GM21529 (cell line): ENCODE data around the gene GDPD4.

Experiments used
- ATAC-seq: cut with Tn5 transposase; IDR thresholded peaks from one replicate; pipeline ENCODE4 v1.9.1; 2021; ENCODE audit not compliant: unreplicated experiment

The GDPD4 gene, protein sequence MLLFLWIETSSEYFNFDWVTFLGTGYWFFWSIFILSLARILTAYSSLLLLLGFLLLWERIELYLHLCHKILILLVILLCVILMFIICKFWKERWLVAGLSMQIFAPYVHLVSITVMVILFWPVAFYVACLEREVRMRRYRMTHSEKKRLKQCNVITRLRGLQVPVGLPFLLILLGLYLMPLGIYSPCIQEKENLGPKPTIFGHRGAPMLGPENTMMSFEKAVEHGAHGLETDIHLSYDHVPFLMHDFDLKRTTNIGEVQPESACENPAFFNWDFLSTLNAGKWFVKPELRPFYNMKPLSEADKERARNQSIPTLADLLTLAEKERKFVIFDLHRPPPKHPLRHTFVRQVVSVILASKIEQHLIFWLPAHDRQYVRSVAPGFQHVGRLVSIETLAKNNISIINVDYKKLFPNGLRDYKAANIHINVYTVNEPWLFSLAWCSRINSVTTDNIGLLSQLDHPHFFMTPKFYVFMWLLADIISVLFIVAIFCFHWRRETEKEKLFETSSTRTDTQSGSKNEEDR

DNA sequence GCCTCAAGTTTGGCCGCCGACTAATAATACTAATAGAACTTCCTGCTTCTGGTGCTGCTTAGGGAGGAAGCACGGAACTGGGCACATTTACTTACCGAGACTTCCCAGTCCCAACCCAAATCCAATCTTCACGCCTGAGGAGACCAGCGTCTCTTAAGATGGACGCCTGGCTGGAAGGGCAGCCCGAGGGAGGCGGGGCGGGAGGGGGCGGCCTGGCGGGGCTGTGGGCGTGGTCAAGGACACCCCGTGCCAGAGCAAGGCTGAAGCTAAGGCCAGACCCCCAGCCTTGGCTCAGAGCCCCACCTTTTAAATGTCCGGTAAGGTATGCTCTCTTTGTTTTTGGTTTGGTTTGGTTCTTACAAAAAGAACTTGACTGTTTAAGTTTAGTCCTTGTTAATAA, at the start of gene GDPD4:
GDPD4 (minus strand) TSS at position 177 of the 400 bp plus-strand sequence. CDS start 16,549 bp downstream, outside the sequence.
- ATAC-seq, result no peak

DNA sequence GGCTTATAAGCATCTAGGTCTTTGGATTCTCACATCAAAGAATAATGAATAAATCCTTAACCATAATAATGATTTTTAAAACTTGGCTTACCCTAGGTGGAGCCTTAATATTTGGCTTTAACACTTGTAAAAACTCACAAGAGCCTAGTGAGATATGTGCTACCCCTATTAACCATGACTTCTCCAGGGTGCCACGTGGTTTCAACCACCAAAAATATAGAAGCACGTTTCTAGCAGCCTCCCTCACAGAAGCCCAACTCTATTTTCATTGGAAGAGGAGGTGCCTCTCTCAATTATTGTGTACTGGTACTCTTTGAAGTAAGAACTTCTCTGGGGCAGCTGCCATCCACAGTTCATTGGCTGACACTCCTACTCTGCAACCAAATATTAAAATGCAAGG, 46.5 kb upstream of the GDPD4 start:
- no peak for ATAC-seq

DNA sequence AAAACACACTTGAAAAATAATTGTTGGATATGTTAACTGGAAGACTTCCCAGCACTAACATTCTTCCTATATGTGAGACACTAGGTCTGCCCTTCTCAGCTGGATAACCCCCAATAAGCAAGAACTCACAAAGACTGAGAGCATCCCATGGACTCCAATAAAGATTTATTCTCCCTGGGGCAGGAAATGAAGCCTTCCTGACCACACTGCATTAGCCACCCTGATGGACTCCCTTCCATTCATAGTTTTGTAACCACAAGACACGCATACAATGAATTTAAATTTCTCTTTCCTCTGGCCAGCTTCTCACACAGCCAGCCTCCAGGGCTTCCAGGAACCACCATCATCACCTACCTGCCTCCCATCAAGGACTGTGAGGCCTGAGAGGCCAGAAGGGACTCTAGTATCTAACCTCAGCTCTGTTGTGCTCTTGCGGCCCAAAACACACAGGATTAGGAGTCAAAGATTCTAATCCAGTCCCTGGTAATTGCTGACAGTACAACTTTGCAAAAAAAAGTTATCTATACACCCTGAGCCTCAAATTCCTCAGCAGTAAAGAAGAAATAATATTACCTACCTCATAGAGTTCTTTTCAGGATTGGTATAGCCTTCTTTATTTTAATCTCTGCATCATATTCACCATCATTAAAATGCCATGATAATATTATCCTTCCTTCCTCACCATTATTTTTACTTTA, 45.6 kb upstream of the GDPD4 start:
- ATAC-seq, result no peak

DNA sequence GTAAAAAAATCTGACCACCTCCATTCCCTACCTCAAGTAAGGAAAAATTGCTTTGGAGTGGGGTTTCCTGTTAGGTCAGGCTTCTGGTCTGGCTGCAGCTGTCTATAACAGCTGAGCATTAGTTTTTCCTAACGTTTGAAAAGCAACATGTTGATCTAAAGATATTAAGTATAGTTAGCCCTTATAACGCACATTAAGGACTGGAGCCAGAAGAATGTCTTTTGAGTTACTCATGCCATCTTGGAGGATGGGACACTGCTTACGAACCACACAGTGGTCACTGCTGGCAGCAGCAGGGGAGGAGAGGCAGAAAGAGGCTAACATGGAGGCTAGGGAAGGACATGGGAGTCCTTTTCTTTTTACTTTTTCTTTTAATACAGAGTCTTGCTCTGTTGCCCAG, 44.1 kb upstream of the GDPD4 start:
- no peak for ATAC-seq

DNA sequence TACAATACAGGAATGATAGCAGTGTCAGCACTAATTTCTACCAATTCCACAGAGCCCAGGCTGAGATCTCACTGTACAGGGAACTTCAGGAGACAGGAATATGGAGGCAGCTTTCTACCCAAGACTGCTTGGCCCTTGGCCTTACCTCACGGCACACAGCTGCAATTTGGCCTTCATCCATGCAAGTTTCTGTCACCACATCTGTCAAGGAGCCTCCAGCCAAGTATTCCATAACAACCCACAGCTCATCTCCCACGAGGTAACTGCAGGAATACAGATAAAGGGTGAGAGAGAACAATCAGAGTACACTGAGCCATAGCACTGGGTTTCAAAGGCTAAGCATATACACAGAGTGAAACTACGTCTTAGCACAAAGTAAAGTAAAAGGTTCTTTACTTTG, 39.0 kb upstream of the GDPD4 start:
- ATAC-seq, result no peak

DNA sequence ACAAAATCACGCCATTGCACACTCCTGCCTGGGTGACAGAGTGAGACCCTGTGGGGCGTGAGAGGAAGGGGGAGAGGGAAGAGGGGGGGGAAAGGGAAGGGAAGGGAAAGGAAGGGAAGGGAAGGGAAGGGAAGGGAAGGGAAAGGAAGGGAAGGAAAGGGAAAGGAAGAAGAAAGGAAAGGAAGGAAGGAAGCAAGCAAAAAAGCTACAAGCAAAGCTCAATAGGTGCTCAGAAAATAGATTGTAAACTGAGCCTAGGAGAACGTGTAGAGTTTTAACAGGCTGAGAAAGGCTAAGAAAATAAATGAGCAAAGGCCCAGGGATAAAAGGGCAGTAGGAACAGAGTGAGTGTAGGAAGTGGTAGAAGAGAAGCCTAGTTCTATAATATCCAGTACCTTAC, 30.8 kb upstream of the GDPD4 start:
- no peak for ATAC-seq

DNA sequence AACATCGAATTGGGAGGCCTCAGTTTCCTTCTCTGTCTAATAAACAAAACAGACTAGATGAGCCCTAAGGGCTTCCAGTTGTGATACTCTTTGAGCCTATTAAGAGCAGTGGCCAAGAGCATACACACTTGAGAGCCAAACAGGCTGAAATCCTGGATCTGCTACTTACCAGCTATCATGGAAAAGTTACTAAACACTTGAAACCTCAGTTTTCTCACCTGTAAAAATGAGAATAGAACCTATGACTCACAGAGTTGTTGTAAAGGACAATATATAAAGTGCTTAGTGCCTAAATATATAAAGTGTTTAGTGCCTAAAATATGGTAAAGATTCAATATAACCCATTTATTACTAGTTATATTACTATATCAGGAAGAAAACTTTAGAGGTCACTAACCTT, 23.7 kb upstream of the GDPD4 start:
- no peak for ATAC-seq

DNA sequence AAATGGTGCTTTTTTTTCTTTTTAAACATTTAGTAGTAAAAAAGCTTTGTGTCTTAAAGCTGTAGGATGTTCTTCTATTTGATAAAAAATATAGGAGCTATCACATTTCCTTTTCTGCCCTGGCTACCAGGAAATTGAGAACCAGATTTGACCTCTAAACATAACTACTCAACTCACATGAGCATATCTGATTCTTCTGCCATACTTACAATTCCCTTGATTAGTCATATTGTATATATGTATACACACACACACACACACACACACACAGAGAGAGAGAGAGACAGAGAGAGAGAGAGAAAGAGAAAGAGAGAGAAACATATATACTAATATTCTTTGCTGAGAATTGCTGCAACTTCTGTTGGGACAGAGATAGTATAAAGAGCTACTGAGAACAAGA, 23.0 kb upstream of the GDPD4 start:
- no peak for ATAC-seq

DNA sequence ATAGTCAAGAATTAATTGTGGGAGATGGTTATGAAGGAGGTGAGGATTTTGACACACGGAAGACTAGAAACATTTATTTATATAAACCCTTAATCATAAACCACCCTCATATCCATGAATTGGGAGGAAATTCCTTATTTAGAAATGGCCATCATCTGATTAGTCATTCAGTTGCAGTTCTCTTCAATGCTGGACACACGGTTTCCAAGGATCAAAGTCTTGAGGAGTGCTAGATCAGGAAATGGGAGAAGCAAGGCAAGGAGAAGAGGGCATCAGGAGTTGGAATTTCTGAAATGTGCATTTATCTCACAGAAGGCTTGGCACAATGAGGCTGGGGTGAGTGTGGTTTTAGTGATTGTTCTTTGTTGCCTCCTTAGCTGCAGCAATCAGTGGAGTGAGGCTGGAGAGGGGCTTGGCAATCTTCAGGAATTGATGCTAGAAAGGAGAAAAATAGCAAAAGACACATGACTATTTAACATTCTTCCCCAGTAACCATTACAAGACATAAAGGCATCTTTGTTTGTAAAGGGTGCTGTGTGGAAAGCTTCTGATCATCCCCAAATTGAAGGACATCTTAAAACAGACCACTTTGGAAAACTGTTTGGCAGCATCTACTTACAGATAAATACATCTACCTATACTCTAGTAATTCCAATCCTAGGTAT, 21.6 kb upstream of the GDPD4 start:
- no peak for ATAC-seq

DNA sequence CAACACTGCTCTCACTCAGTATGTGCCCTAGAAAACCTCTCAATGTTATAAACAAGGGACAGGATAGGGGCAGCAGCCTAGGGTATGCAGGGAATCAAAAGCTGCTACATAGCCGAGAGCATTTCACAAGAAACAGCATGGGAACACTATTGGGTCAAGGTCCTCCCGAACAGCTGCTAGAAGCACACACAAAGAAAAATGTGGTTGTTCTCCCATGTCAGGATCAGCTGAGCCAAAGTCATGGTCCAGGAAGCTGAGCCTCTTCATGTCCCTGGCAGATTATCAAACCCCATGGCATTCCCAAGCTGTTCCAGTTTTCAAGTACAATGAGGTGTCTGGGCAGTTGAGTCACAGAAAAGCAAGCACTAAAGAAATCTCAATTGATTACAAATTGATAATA, 21.0 kb upstream of the GDPD4 start:
- ATAC-seq, result no peak

DNA sequence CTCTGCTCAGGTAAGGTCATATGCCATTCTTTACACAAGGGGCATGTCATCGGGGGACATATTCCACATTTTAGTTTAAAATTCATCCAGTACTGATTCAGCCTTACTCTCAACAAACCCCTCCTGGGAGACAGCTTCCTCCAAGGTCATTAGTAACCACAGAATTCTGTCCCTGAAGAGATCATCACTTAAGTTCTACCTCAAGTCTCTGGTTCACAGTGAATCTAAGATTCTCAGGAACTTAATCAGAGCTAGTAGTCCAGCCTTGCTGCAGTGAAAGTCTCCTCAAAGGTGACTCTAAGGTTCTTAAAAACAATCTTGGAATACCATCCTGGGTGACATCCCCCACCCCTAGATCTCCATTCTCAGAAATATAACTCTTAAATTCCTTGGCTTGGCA, 18.9 kb upstream of the GDPD4 start:
- no peak for ATAC-seq

DNA sequence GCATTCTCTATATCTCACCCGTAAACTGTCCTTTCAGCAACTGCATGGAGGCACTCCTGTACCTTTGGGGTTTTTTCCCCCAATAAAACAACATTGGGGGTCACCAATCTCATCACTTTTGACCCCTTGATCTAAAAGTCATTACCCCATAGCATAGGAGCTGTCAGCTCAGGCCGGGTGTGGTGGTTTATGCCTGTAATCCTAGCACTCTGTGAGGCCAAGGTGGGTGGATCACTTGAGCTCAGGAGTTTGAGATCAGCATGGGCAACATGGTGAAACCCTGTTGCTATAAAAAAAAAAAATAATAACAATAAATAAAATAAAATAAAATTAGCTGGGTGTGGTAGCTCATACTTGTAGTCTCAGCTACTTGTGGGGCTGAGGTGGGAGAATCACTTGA, 17.1 kb upstream of the GDPD4 start:
- ATAC-seq, result no peak

DNA sequence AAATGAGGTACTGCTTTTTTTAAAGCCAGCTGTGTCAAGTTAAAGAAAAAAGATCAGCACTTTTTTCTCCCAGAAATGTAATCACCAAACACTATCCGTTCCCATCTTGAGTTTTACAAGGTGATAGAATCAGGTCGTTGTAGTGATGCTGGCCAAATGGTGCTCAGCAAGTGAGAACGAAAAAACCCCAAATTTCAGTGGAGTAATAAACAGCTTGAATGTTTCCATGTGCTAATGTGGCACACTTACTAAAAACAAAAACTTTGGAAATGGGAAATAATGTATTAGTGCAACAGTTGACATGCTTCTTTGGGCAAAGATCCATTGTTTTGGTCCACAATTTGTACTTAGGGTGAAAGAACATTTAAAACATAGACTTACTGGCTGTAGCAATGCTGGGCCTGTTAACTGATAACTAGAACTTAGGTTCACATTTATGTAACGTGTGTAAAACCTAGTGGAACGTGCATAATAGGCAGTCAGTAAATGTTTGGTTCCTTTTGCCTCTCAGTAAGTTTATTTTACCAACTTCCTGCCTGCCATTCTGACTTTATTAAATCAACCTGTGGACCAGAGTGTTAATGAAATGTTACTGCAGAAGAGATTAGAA, 15.4 kb upstream of the GDPD4 start:
- ATAC-seq, result no peak

DNA sequence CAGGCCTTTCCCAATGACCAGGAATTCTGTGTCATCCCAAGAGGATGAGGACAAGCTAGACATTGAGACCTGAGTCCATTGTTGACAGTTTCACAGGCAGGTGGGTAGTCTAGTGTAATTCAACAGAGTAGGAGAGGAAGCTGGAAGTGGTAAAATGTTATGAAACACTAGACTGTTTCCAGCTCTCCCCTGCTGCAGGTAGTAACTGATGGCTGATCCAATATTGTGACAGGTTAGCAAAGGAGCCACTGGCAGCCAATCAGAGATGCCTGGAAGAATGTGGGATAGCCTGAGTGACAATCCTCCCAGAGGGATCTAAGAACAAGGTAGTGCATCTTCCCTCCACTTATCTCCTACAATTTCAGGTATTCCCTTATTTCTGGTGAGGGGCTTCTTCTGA, 10.6 kb upstream of the GDPD4 start:
- no peak for ATAC-seq

DNA sequence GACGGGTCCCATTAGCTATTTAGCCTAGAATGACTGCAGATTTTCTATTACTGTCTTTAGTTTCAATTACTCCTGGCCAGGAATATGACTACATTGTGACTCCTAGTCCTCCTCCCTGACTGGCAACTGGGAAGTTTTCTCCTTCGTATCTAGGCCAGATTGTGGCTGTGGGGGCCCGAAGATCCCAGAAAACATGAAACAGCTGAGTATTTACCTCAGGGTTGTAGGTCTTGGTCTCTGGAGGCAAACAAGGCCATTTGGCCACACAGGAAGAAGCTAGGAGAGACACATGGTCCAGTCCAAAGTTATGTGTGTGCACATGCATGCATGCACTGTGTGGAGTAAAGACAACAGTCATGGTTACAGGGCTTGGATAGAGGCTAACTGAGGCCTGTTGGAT, 10.2 kb upstream of the GDPD4 start:
- ATAC-seq, result no peak

DNA sequence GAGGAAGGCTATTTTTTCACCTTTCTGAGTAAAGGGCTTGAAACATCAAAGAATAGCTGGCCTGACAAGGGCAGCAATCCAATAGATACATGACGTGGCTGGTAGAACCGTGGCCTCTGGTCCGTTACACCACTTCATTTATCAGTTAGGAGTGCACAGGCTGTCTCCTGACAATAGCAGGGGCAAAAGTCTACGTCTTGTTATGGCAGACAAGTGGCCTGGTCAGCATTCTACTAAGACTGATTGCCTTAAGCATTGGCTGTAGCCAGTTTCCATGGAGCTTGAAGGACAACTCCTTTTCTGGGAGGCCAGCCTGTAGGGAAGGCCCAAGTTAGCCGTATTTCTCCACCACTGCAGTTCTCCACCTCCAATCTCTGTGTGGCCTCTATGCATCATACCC, 9.2 kb upstream of the GDPD4 start:
- ATAC-seq, result no peak

DNA sequence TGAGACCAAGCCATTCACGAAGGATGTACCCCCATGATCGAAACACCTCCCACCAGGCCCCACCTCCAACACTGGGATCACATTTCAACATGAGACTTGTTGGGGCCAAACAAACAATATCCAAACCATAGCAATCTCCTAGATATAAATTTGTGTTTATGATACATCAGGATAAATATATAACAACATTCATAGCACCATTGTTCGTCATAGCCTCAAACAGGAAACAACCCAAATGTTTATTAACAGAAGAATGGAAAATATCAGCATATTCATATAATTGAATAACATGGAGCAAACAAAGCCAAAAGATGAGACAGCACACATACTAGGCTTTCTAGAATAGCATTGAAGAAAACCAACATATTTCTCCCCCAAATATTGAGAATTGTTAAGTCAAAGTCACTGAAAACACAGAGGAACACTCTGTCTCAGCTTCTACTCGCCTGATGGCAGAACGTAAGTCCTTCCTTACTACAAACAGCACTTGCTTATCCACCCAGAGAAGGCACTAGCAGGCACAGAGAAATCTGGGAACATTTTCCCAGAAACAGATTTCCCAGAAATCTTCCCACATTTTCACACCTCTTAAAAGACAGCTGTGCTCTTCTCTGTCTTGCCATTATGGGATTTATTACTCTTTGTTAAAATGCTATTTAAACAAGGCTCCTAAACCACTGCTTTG, 8.1 kb upstream of the GDPD4 start:
- no peak for ATAC-seq

DNA sequence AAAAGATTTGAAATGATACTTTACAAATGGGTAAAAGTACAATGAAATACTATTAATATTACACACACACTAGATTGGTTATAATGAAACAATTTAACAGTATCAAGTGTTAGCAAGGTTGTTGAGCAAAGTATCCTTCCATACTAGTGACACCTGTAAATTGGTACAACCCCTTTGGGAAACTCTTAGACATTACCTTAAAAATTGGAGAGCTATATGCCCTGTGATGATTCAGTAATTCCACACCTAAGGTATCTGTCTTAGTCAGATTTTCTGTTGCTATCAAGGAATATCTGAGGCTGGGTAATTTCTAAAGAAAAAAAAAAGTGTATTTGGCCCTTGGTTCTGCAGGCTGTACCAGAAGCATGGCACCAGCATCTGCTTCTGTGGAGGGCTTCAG, 7.4 kb upstream of the GDPD4 start:
- no peak for ATAC-seq

DNA sequence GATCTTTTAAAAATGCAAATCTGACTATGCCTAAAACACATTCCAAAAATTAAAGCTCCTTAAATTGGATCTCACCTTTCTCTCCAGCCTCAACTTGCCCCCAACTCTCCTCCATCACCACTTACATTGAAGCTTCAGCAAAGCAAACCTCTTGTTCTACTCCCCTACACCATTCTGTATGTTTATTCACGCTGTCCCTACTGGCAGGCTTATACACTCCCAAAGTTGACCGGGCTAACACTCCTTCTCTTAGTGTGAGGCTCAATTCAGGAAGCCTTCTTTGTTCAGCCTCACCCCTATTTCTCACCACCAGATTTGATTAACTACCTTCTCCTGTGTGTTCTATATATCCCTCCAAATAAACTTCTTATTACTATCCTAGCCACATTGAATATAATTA, 1.8 kb upstream of the GDPD4 start:
- no peak for ATAC-seq

DNA sequence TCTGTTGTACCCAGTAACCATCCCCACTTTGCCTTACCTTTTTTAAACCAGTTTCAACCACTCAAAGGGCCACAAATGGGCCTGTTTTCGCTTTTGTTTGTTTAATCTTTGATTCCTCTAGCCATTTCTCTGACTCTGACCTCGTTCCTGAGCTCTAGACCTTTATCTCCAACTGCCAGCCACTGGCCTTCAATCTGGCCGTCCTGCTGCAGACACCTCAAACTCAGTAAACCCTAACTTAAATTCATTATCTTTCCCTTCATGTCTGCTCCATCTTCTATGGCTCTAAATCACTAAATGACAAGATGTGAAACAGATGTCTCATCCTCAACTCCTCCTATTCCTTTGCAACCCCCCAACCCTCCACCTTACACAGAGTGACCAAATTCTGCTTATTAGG, 1.3 kb upstream of the GDPD4 start:
- no peak for ATAC-seq

DNA sequence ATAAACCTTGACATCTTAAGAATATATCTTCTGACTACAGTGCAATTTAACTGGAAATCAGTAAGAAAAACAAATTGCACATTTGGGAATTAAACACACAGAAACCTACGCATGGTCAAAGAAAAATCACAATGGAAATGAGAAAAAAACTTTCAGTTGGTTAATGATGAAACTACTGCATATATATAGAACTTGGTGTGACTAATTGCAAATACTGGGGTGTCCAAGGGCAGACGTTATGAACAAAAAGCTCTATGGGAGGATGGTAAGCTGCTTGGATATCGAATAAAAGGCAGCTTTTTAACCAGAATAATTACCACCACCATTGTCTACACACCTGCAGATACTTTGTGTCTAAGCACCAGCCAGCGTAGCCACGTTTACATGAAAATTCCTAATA, 791 bp downstream of the GDPD4 start:
- ATAC-seq, result no peak
